Left lung (tissue), 10 donors: Measurements from ENCODE around the gene NINL. TPM values are rescaled to one million over a fixed set of nuclear protein-coding genes. Genes with fewer than 3 reads are reported as not detected.

Experiments
- ATAC-seq: fragments of 200-7000 bp; cut with Tn5 transposase; one replicate; pipeline ENCODE4 v1.9.1; 2020; ENCODE audit warnings: moderate library complexity
- DNase-seq, 4 donors: peaks; one replicate each; pipeline ENCODE4 v3.0.0-alpha.2; 2013 to 2020
- H3K27ac ChIP-seq, 2 donors: fragments of 200-600 bp; sonication (generic) in 1 of 2; one replicate each; pipeline versions ENCODE4 v1.5.0 to v1.8.0; 2020 to 2021
- H3K27me3 ChIP-seq, 2 donors: fragments of 200-600 bp; sonication (generic) in 1 of 2; one replicate each; pipeline versions ENCODE4 v1.5.0 to v1.8.0; 2020 to 2021
- H3K36me3 ChIP-seq, 2 donors: fragments of 200-600 bp; sonication (generic) in 1 of 2; one replicate each; pipeline versions ENCODE4 v1.5.0 to v1.8.0; 2020 to 2021
- H3K4me1 ChIP-seq, 2 donors: fragments of 200-600 bp; one replicate each; pipeline ENCODE4 v1.8.0; 2021
- H3K4me3 ChIP-seq, 2 donors: fragments of 200-600 bp; sonication (generic) in 1 of 2; one replicate each; pipeline versions ENCODE4 v1.5.0 to v1.8.0; 2020 to 2021; ENCODE audit warnings: mild to moderate bottlenecking in 1 of 2
- H3K9me3 ChIP-seq, 2 donors: fragments of 200-600 bp; sonication (generic) in 1 of 2; one replicate each; pipeline versions ENCODE4 v1.5.0 to v1.8.0; 2020 to 2021
- CTCF ChIP-seq, 2 donors: fragments of 200-600 bp; sonication (generic) in 1 of 2; IDR thresholded peaks; one replicate each; pipeline versions ENCODE4 v1.5.0 to v1.8.0; 2021; ENCODE audit warnings: antibody characterized with exemption in 2 of 2
- intact Hi-C, 2 donors: fragments of 100-400 bp; cut with DNase I; formaldehyde crosslinking; loops; one replicate each; pipeline versions ENCODE4 v1.11.2 to v1.14.2; 2022
- polyA plus RNA-seq, 6 donors: library from polyadenylated mRNA; unstranded; fragments of 120-200 nt; gene quantifications; one replicate each; pipeline ENCODE4 v1.2.1, GENCODE V29; 2013; ENCODE audit not compliant: insufficient read length in 6 of 6
- total RNA-seq, 2 donors: library from RNA; stranded (reverse); fragmentation: NEBNext Ultra II Directional; extraction: Animal tissue kit (Norgen Biotek cat#: 25700); gene quantifications; one replicate each; pipeline ENCODE4 v1.2.1, GENCODE V29; 2021
- donor health status: DM: no; HTN: yes; CAD: no.
- donor health status: DM: no; HTN: no; CAD: no.

The NINL gene
- total and polyA plus RNA-seq, 8 donors, result 9.6 to 78.8 (median 67.8) TPM

GRCh38 chr20:25489221-25489871 is 96.0 kb downstream of the NINL start:
- H3K36me3 ChIP-seq, result peaks cover 0 to 1% of the 10 kb centered on the region in 2 donors
- no peaks in the 10 kb centered on the region for H3K4me1 ChIP-seq
- no peaks in the 10 kb centered on the region for H3K9me3 ChIP-seq
- intact Hi-C loops, result no loop called here
- TF ChIP-seq CTCF (IDR thresholded peaks at IDR 0.05), result no peak
- no peak overlapping the region for H3K27ac ChIP-seq
- no peaks in the 10 kb centered on the region for H3K27me3 ChIP-seq
- DNase-seq (peak in 1 of 4 donors; percentile 65), ATAC-seq (no peak)
- H3K4me3 ChIP-seq, result no peak overlapping the region

GRCh38 chr20:25487975-25488374 is 97.4 kb downstream of the NINL start:
- ATAC-seq (no peak), DNase-seq (peak in 1 of 4 donors; percentile 41)
- H3K9me3 ChIP-seq, result no peaks in the 10 kb centered on the region
- no peak overlapping the region for H3K27ac ChIP-seq
- peaks cover 0 to 7% of the 10 kb centered on the region in 2 donors for H3K36me3 ChIP-seq
- intact Hi-C loops, result no loop called here
- no peaks in the 10 kb centered on the region for H3K27me3 ChIP-seq
- H3K4me3 ChIP-seq, result no peak overlapping the region
- TF ChIP-seq CTCF (IDR thresholded peaks at IDR 0.05), result no peak
- no peaks in the 10 kb centered on the region for H3K4me1 ChIP-seq

GRCh38 chr20:25487306-25487705 is 98.0 kb downstream of the NINL start:
- no peak for ATAC-seq
- H3K27ac ChIP-seq, result no peak overlapping the region
- TF ChIP-seq CTCF (IDR thresholded peaks at IDR 0.05), result no peak
- H3K27me3 ChIP-seq, result no peaks in the 10 kb centered on the region
- DNase-seq, result no peak
- peaks cover 0 to 7% of the 10 kb centered on the region in 2 donors for H3K36me3 ChIP-seq
- H3K4me1 ChIP-seq, result no peaks in the 10 kb centered on the region
- no peak overlapping the region for H3K4me3 ChIP-seq
- H3K9me3 ChIP-seq, result no peaks in the 10 kb centered on the region
- intact Hi-C loops, result no loop called here

GRCh38 chr20:25486377-25486776 is 99.0 kb downstream of the NINL start:
- no peak overlapping the region for H3K27ac ChIP-seq
- no peaks in the 10 kb centered on the region for H3K9me3 ChIP-seq
- no peaks in the 10 kb centered on the region for H3K4me1 ChIP-seq
- ATAC-seq, result no peak
- H3K36me3 ChIP-seq, result peaks cover 0 to 13% of the 10 kb centered on the region in 2 donors
- intact Hi-C loops, result no loop called here
- peak in 2 of 4 donors; percentile 32 to 42 for DNase-seq
- no peak for TF ChIP-seq CTCF (IDR thresholded peaks at IDR 0.05)
- no peaks in the 10 kb centered on the region for H3K27me3 ChIP-seq
- H3K4me3 ChIP-seq, result no peak overlapping the region

GRCh38 chr20:25485872-25486271 is 99.5 kb downstream of the NINL start:
- Histone ChIP-seq H3K9me3 (no peaks in the 10 kb centered on the region), H3K27me3 (no peaks in the 10 kb centered on the region), H3K4me1 (no peaks in the 10 kb centered on the region), H3K27ac (no peak overlapping the region), H3K4me3 (no peak overlapping the region), H3K36me3 (peaks cover 0 to 14% of the 10 kb centered on the region in 2 donors)
- DNase-seq, result no peak
- intact Hi-C loops, result no loop called here
- no peak for ATAC-seq
- TF ChIP-seq CTCF (IDR thresholded peaks at IDR 0.05), result no peak
